ELR (cell line): Measurements from ENCODE around the gene ECM2.

Experiments used
- DNase-seq: peaks from one replicate; pipeline ENCODE4 v3.0.0-alpha.2; 2015; ENCODE audit warnings: low read depth

The ECM2 gene

DNA sequence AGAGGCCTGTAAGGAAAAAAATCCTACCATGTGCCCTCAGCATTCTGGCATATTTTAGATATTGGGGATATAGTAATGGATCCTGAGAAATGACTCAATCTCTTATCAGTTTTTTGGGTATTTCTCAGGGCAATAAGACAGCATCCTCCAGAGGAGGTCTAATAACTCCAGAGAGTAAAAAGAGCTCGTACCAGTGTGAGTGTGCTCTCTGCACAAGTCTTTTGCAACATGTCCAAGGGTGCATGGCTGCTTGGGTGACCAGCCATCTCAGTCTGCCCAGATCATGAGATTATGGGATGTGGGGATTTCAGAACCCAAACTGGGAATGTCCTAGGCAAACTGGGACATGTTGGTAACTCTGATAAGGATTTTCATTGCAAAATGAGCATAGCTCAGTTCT, 68.7 kb downstream of the ECM2 start:
- no peak for DNase-seq

DNA sequence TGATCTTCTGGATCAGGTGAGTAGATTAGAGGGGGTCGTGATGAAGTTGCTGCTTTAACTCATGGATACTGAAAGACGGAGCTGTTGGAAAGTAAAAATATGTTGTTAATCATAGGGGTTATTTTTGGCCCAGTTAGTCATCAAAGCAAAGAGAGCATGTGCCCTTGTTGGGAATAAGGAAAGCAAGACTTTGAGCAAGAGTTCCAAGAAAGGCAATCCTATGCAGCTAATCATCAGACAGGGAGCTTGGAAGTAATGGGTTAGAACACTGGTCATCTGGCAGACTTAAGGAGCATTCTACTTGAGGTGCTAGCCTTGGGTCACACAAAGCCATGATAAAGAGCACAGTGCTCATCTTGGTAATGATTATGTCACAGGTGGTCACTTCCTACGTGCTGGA, 71.8 kb downstream of the ECM2 start:
- DNase-seq, result peak; percentile 76

DNA sequence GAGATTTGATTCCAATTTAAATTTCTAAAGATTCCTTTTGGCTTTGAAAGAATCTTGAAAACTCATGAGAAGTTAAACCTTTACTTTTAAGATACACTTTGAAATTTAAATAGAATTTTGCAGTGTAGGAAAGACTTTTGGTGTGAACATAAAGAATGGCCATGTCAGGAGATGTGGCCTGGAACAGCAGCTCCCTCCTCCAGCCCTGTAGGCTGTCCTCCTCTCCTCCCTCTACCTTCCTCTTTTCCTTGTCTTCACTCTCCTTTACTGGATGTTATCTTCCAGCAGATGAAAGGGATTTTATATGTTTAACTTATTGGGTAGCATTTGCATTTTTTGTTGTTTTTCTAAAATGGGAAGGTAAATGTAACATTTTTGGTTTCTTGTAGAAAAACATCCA, 72.4 kb downstream of the ECM2 start:
- no peak for DNase-seq

DNA sequence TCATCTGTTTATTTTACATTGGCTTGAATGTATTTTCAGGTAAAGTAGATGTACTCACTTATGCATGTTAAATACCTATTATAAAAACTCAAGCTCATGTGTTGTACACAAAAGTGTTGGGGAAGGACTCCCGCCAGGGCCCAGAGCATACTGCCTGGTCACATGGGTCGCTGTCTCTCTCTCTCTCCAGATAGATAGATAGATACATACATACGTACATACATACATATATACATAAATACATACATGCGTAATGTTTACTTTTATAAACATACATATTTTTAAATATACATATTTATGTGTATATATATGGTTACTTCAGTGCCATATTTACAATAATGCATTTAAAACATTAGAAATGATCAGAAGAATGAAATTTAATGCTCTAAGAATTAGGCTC, 78.2 kb downstream of the ECM2 start:
- no peak for DNase-seq

DNA sequence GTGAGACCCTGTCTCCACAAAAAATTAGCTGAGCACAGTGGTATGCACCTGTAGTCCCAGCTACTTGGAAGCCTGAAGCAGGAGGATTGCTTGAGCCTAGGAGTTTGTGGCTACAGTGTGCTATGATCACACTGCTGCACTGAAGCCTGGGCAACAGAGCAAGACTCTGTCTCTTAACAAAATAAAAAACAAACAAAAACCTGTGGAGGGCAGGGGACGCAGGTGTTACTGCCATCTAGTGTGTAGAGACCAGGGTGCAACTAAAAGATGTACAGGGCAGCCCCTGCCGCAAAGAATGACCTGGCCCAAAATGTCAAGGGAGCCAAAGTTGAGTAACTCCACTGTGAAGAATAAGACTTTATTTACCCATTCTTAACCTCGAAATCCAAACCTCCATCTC, 80.6 kb downstream of the ECM2 start:
- DNase-seq, result peak; percentile 27

DNA sequence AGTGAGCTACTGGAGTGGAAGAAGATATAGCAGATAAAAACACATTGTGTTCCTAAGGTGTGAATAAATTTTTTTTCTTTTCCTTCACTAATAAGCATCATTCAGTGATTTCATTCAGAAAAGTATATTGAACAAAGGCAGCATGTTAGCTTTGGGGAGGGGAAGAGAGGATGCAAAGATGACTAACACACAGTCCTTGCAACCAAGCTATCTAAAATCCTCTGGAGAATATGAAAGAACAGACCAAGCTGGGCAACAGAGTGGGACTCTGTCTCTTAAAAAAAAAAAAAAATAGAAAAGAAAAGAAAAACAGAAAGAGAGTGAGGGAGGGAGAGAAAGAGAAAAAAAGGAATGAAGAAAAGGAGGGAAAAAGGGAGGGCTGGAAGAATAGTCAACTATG, 89.3 kb downstream of the ECM2 start:
- no peak for DNase-seq
